H1 (cell line): Measurements from ENCODE around the gene FEZF1. TPM values are rescaled to one million over a fixed set of nuclear protein-coding genes. Genes with fewer than 3 reads are reported as not detected.

ENCODE experiments used
- ATF2 ChIP-seq: IDR thresholded peaks from 2 replicates; pipeline ENCODE4 v1.6.1; 2012; ENCODE audit warnings: low read length, inconsistent platforms
- JUND ChIP-seq: IDR thresholded peaks from 2 replicates; pipeline ENCODE4 v1.6.1; 2011; ENCODE audit warnings: mild to moderate bottlenecking, improper control_type of control experiment, low read length
- KDM4A ChIP-seq: IDR thresholded peaks from one replicate; pipeline ENCODE4 v1.7.1; 2012; ENCODE audit warnings: low read depth, mild to moderate bottlenecking, moderate library complexity, low read length, inconsistent platforms; ENCODE audit not compliant: severe bottlenecking
- polyA plus RNA-seq, 7 experiments: library from polyadenylated mRNA; depleted of rRNA in 3 of 7; stranded (reverse) in 5 of 7; unstranded in 2 of 7; fragments of >200 nt in 5 of 7; fragments of 200-250 nt in 2 of 7; gene quantifications; 1 replicate in 5 of 7; 2 replicates in 1 of 7; 4 replicates in 1 of 7; pipeline versions ENCODE4 v1.2.1 to v1.2.3, GENCODE V29; 2011 to 2013; ENCODE audit warnings: missing spikeins in 2 of 7, mixed read lengths in 2 of 7
- total RNA-seq: library from RNA; stranded (reverse); fragmentation: NEBNext Ultra II Directional; extraction: Animal tissue kit (Norgen Biotek cat#: 25700); gene quantifications from 2 replicates; pipeline ENCODE4 v1.2.1, GENCODE V29; 2021

Gene FEZF1
- total and polyA plus RNA-seq, 2 of the 8 experiments (the other 6 are each of a cell fraction or from before 2014, with no cell fraction given): 10.6 to 15.7 TPM

DNA sequence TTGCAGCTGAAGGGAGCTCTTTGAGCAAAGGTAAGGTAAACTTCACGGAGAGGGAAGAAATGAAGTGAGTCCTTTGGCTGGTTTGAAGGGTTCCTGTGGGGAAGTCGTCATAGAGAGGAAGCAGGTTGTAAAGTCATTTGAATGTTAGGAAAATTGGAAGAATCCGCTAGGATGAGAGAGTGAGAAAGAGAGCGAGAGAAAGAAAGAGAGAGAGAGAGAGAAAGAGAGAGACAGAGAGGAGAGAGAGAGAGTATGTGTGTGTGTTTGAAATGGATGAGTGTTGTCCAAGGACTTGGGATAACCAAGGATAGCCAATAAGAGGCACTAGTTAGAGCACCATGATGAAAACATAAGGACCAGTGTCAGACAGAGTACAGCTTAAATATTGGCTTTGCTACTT lies 43.1 kb downstream of the FEZF1 start (continued):
- TF ChIP-seq JUND: no peak
- TF ChIP-seq KDM4A: no peak
- TF ChIP-seq ATF2: no peak
